ENCODE data around the gene CCNI.
"Not testable (repeated sequence)": the region's sequence is repeated elsewhere in the genome, so short reads cannot be mapped to it uniquely, and the experiment has no call there.

Gene CCNI

DNA sequence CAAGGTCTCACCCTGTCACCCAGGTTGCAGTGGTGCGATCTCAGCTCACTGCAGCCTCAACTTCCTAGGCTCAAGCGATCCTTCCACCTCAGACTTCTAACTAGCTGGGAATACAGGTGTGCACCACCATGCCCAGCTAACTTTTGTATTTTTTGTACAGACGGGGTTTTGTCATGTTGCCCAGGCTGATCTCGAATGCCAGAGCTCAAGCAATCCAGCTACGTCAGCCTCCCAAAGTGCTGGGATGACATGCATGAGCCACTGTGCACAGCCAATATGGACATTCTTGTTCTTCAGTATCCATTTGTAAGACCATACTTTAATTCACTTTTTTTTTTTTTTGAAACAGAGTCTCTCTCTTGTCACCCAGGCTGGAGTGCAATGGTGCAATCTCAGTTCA, 3.5 kb upstream of the CCNI start:
- DNase-seq, result no peak

DNA sequence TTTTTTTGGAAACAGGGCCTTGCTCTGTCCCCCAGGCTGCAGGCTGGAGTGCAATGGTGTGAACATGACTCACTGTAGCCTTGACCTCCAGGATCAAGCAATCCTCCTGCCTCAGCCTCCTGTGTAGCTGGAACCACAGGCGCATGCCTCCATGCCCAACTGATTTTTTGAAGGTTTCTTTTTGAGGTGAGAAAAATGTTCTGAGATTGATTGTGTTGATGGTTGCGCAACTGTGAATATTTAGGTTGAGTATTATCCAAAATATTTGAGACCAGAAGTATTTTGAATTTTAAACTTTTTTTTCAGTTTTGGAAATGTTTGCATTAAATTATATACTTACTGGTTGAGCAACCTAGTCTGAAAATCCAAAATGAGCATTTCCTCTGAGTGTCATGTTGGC, 2.6 kb upstream of the CCNI start:
- DNase-seq, result no peak

DNA sequence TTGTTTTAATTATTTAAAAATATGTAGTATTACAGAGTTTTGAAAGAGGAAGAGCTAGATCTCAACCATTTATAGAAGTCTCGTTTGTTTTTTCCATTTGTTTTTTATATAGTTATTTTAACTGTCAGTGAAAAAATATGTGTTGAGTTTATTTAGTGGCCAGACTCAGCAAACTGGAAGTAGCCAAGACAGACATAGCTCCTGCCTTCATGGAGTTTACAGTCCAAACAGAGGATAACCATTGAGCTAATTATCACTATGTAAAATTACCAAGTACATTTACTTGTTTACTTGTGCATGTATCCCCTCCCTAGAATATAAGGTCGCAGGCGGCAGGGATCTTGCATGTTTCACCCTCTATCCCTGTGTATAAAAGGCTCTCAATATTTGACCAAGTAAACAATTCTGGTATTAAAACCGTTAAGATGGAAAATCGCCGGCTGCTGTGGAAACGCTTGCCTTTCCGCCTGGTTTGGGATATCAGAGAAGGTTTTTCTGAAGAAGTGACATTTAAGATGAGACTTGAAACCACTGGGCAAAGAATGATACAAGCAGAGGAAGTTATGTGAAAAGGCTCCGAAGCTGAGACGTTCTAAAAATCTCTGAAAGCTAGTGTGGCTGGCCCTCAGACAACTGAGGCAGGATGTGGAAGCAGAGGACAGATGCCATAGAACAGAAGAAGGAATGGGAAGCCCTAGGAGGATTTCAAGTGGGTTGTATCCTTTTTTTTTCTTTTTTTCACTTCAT, 1.3 kb upstream of the CCNI start:
- DNase-seq, result peak; percentile 11

DNA sequence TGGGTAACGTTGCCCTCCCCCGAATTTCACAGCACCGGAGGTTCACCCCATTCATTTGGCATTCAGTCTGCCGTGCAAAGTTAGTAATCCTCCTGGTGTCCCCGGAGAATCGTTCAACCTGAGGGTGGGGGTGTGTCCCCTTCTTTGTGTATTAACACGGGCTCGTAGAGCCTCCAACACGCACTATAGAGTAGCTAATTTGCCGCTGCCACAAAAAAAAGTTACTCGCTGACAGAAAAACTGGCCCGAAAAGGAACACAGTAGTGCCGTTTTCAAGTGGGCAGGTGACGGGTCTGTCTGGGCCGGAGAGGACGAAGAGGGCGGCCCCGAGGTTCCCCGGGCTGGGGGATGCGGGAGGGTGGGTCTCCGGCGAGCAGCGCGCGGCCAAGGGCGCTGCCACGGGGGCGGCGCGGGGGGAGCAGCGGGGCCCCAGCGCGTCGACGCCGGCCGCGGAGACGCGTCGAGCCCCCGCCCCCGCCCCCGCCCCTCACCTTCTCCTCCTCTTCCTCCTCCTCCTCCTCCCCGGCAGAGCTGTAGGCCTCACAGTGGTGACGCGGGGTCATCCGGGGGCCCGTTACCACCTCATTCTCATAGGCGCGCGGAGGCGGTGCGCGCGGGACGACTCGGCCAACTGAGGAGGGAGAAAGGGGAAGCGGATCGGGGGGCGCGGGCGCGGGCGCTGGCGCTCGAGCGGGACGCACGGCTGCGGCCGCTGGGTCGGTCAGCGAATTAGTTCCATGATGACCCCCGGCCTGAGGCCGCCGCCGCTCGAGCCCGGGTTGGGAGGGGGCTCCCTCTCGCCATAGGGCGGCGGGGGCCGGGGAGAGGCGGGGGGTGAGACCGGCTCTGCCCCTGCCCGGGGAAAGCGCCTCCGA, 571 bp downstream of the CCNI start:
- DNase-seq, result peak; percentile 82

DNA sequence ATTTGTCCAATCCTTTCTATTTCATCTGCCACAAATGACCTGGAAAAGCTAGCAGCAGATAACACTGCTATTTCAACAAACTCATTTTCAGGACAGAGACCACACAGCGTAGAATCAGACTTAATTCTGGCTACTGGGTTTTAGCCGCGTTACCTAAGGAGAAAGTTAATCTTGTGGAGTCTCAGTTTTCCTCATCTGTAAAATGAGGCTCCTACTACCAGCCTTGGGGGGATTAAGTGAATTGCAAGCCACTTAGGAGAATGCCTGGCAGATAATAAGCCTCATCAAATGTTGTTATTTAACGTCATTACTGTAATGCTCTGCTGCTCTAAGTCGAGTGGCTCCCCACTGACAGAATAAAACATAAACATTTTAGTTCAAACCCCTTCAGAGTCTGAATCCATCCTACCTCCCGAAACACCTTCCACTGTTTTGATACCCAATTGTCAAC, 1.4 kb downstream of the CCNI start:
- DNase-seq, result peak; percentile 33

DNA sequence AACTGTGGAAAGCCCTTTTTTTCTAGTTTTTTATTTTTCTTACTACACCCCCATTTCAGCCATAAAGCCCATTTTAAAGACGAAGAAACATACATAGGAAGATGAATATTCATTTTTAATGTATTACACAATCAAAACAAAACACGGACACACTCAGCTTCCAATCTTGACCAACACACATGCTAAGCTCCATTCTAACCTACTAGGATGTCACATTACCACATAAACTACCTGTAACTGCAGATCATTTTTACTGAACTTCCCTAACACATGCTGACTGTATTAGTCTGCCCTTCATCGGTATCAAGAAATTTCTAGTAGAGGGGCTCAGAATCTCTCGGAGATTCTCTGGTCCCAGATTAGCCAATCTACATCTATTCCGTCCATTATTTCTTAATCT, 1.8 kb downstream of the CCNI start:
- no peak for DNase-seq

DNA sequence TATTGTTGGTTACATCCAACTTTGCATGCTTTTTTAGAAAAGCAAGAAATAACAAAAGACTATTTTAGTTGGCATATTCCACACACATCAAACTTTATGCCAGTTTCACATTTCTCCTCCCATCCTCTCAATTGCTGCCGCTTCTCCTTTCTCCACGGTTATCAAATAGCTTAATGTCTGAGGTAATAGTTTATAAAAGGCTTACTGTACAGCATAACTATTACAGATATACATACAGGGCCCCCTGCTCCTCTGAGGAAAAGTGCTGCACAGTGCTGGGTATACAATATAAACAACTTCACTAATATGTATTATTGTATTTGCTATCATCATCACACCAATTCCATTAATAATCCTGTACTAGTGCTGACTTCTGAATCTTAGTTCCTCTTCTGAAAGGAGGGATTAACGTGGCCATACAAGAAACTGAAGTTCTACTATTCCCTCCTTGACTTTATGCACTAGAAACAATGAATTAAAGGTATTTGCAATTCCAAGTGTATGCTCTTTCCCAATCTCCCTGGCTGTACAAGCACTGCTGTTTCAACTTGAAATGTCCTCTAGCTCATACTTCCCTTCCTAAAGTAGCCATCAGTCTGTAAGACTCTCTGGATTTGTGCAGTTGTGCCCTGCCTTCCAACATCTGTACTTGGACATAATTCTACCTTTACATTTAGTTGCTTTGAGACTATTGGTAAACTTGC, 2.5 kb downstream of the CCNI start:
- DNase-seq, result no peak

DNA sequence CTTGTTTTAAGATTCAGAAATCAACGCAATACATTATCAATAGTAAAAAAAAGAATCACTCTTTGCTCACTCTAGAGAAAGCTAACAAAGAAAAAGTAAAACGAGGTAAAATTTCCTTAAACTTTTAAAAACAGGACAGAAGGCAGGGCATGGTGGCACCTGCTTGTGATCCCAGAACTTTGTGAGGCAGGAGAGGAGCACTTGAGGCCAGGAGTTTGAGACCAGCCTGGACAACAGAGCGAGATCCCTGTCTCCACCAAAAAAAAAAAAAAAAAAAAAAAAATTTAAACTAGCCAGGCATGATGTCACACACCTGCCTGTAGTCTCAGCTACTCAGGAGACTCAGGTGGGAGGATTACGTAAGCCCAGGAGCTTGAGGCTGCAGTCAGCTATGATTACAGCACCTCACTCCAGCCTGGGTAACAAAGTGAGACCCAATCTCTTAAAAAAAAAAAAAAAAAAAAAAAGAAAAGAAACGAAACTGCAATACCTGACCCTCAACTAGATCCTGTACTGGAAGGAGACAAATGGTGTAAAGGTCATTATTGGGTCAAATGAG, 3.5 kb downstream of the CCNI start:
- DNase-seq, result peak; percentile 11

DNA sequence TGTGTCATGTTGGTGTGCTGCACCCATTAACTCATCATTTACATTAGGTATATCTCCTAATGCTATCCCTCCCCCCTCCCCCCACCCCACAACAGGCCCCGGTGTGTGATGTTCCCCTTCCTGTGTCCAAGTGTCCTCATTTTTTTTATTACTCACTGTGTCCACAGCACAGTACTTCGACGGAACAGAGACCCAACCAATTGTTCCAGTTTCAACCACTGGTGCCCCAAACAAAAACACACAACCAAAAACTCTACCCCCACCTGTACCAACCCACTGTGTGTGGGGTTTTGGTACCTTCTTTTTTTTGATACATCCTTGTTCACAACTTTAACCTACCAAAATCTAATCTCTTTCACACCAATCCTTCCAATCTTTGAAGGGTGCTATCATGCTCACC, 6.3 kb downstream of the CCNI start:
- DNase-seq, result not testable (repeated sequence)

DNA sequence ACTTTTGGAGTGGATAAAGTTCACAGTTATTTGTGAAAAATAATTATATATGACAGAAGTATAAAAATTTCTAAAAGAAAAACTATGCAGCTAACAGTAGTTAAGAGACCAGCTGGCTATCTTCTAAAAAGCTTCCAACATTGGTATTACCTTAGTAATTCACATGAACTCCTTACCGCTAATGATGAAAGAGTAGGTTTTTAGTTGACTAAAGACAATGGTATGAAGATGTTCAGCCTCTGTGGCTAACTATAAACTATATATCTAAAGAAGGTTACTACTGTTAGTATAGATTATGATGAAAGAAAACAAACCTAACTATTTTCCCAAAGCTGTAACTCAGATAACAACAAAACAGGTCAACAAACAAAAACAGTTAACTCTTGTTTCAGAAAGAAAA, 10.4 kb downstream of the CCNI start:
- no peak for DNase-seq

DNA sequence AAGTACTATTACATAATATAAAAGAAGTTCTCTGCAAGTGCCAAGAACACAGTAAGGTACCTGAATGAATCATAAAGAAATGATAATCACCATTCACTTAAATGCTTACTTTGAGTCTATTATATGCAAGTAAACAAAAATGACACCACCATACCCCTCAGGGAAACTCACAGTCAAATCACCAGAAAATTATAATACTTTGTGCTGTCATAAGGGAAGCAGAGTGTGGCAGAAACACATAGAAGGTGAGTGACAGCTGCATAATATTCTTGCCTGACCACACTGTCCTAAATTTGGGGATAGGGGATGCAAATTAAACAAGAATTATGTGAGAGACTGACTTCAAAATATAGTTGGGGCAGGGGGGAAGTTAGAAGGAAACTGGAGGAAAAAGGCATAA, 12.9 kb downstream of the CCNI start:
- DNase-seq, result no peak

DNA sequence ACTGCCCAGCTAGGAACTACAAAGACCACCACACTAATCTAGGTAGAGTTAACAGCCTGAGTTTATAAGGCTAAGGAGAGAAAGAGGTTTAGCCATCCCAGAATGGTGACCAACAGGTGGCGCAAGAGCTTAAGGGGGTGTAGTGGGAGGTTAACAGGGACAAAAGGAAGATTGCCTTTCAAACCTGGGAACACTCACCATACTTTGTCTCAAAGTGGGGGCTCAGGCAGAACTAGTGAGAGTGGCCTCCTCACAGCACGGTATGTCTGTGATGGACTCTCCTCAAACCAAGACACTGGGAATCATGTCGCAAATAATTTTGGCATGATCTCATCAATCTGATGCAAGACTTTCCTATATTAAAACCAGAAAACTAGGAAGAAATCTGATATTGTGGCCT, 23.4 kb downstream of the CCNI start:
- peak; percentile 60 for DNase-seq

DNA sequence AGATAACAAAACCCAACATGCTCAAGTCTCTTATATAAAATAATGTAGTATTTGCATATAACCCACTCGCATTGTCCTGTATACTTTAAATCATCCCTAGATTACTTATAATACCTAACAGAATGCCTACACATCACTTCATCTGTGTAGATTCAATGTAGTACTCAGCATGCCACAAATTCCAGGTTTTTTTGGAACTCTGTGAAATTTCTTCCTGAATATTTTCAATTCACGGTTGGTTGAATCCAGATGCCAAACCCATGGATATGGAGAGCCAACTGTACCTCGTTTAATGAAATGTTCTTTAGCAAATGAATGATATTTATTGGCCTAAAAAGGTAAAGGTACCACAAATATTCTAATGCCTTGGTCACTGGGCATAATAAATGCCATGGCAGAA, 24.8 kb downstream of the CCNI start:
- no peak for DNase-seq

DNA sequence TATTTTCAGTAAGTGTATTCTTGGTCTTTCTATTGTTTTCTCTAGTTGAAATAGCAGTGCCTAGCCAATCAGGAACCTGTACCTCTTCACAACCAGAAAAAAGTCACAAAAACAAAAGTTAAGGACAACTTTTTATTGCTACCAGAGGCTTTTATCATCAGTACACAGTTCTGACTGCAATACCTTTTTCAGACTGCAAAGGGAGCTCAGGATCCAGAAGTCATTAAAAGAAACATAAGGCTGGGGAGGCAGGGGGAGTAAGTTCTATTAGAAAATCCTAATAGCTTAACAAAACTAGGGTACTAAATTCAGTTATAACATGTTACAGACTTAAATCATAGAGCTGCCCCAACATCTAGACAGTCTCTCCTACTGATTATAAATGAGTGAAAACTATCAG, 28.8 kb downstream of the CCNI start:
- DNase-seq, result peak; percentile 2

DNA sequence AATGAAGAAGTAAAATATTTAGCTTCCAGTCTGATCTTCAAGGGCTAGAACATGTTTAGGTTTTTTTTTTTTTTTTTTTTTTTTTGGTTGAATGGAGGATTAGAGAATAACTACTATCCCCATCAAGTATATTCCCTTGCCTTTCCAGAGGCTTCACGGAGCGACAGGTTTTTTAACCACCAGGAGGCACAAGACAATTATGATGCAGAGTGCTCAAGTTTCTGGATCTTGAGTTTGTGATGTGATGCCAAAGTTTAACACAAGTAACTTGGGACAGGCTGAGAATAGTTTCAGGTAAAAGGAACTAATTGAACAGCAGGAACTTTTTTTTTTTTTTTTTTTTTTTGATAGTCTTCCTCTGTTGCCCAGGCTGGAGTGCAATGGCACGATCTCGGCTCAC, 30.3 kb downstream of the CCNI start:
- peak; percentile 3 for DNase-seq

DNA sequence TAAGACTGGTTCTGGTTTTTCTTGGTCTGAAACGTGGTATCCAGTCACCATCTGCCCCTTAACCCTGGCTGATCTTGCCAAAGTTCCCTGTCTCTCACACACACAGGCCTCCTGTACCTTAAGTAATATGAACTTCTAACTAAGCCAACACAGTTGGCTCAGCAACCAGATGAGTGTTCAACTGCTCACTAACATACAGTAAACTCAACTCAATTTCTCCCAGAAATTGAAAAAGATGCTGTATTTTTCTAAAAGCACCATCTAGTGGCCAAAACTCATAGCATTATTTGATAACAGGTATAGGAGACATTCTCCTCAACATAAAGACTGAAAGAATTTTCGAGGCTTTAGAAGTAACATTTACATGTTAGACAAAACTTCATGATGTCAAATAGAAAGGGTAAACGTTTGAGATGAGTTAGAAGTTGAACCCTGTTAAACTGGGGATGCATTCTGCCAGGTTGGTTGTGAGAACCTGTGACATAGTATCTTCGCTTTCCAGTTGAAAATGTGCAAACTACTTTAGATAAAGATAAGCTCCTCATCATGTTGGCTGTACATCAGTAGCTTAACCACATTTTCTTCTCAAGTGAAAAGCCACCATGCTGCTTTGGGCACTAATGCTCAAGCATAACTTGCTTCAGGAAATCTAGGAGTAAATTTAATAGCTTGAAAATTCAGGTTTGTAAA, 31.2 kb downstream of the CCNI start:
- peak; percentile 41 for DNase-seq

DNA sequence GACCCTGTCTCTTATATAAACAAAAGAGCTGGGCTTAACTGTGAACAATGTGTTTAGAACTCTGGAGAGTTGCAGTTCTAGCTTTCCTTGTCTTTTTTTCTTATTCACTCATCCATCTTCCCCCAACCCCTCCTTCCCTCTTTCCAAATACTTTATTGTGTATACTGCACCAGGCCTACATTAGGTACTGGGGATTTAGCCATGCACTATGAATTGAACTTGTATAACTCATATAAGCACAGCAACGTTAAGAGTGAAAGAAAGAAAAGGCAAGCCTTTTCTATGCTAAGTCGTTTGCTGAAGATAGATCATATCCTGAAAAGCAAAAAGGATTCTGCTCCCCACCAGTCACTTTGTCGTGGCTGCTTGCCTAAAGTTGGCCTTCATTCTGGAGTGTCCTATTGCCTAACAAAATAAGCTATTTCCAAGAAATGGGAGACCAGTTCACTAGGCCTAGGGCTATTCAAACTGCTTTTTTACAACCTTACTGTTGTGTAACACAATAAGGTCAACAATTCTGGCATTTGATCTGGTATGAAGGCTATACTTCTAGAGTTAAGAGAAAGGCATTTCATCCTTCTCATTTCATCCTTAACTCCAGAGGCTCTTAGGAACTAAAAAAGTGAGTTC, 32.2 kb downstream of the CCNI start:
- DNase-seq, result no peak

DNA sequence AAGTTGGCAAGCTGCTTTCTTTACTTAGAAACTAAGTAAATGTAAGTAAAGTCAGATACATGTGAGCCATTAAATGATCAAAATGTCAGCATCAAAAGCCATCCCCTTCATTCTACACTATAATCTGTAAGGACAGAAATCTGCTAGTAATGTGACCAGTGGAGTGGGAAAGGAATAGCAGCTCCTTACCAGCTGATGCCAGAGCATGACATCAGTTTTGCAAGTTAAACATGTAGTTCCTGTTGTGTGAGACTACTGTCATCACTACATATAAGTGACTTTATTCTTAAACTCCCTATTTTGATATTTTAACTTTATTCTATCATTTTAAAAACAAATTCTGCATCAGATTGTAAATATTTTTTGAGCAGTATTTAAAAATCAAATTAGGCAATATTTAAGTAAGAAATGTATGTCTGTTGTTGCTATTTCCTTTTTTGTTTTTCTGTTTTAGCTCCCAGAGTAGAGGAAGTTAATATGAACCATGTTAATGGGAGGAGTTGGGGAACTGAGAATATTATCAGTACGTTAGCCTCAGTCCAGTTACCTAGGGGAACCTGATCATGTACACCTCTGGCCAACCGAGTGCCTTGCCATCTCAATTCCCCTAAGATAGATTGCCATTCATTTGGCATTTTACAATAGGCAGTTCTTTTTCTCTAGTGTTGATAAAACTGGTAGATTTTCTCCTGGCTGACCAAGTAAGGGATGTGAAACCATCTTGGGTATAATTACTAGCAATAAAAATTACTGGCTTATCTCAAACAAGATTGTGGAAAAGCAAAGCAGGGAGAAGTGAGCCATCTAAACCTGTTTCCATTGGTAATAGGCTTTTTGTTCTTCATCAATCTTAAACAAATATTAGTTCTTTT, 34.7 kb downstream of the CCNI start:
- no peak for DNase-seq

DNA sequence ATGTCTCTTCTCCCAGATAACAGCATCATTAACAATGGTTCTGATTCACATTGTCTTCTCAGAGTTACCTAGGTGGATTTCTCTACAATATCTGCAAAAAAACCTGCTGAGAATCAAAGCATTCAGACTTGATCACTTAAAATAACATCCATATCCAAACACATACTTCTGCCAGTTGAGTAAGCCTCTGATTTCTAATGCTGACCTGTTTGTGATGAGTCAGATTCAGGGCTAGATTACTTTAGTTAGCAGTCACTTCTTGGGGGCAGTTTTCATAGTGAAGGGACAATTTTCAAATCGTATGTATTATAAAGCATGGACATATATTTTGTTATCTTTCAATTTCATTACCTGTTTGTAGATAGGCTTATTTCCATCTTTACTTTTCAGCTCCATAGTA, 35.5 kb downstream of the CCNI start:
- DNase-seq, result no peak

DNA sequence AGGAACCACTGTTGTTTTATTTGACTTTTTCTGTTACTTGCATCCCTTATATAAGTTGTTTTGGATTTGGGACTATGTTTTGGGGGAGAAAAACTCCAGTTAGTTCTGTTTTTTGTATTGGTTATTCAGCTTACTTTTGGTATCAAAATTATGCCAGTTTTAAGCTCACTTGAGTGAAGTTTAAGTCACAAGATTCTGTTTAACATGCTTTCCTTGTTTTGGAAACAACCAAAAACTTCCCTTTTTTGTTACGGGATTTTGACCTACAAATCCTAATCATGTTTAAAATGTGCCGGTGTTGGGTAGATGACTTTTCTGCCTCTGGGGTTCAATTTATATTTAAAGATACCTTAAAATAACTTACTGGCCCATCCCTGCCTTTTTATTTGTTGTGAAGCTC, 36.0 kb downstream of the CCNI start:
- DNase-seq, result no peak

DNA sequence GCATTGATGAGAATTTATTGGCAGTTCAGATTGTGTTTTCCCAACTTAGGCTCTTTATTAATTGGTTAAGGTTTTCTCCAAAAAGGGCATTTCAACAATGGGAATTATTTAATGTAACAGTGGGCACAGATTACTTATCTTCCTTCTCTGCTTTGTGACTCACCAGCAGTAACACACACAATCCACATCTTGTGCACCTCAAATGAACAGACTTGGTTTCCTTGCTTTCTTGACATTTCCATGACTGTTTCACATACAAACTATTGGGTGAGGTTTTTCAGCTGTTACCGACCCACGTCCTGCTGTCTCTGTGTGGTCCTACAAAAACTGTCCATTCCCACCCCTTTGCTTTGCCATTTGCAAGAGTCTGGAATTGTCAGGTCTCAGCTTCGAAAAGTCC, 38.1 kb downstream of the CCNI start:
- no peak for DNase-seq
